DMS114 treated with DMSO at 0.1 percent for 48 hours (cell line): ENCODE results near the gene TMEM88.
A peak's percentile ranks its signal among the peaks of the same experiment; 100 is the strongest.

Source experiments
- DNase-seq: peaks from one replicate; lab custom pipeline; 2025; ENCODE audit not compliant: unreplicated experiment; lab: John Stamatoyannopoulos, UW

The TMEM88 gene

DNA sequence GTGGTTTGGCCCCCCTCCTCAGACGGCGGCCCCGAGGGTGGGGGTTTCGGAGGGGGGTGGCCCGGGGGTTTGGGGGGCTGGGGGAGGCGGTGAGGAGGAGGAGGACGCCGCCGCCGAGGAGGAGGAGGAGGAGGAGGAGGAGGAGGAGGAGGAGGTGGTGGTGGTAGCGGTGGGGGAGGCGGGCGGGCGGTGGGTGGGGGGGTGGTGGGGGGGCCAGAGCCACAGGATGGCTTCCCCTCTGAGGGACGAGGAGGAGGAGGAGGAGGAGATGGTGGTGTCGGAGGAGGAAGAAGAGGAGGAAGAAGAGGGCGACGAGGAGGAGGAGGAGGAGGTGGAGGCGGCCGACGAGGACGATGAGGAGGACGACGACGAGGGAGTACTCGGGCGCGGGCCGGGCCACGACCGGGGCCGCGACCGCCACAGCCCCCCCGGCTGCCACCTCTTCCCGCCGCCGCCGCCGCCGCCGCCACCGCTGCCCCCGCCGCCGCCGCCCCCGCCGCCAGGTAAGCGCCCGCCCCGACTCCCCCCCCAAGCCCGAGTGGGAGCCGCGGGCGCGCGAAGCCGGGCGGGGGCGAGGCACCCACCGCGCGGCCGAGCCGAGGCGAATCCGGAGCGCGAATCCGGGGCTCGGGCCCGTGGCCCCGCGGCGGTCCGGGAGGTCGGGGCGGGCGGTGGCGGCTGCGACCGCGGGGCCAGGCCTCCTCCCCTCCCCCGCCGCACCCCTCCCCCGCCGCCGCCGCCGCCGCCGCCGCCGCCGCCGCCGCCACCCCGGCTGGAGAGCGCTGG, 29.9 kb downstream of the TMEM88 start:
- DNase-seq: no peak

DNA sequence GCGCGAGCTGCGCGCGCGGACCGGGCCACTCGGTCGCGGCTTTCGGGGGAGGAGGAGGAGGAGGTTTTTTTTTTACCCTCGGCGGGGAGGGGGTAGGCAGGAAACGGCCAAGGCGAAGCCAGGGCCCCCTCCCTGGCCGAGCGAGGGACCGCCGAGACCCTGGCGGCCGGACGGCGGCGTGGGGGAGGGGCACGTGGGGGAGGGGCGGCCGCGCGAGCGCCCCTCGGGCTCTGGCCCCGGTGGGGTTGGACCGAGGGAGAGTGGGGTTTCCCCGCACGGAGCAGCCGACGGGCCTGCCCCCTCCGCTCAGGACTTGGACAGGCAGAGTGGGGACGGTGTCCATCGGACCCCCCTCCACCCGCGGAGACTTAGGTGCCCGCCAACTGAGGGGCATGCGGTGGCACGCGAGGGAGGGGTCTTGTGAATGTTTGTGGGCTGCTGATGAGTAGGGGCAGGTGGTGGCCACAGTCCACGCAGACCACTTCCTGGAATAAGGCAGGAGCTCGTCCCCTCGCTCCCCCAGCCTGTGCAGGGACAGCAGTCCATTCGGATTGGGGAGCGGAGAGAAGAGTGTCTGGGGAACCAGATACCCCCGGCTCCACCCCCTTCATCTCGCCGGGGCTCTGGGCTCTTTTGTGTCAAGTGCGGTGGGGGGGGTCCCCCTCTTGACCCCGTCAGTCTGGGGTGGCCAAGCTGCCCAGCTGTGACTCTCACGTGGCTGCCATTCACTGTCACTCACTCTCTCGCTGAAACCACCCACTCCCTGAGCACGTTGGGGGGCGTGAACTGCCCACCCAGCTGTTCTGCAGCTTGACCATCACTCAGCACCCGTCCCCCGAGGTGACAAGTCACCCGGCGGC, 30.7 kb downstream of the TMEM88 start:
- no peak for DNase-seq

DNA sequence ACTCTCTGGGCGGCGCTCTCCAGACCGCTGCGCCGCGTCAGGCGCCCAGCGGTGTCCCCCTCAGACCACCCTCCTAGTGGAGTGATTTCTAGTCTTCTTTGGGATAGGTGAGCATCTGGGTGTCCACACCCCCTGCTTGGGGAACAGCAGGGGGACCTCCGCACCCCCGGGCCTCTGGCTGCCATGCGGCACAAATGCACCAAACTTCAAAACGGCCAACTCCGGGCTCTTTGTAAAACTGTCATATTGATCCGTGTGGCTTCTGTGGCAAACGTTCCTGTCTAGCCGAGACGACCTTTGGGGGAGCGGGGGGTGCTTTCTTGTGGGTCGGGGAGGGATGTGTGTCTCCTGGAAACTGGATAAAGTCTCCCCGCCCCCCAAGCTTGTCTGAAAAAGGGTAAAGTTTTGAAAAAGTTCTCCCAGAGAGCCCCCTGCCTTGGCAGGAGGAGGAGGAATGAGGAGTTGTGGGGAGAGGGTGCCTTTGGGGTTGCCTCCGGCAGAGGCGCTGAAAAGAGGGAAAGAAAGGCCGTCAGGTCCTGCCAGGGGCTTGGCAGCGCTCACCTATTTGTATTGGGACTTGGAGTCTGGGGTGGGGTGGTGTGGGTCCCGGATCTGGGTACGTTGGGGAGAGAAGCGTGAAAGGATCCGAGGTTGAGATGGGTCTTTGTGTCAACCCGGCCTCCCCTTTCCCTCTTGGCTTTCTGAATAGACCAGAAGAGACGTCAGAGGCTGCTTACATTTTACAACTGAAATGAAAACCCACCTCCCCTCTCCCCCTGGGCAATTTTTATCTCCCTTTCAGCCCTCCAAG, 31.6 kb downstream of the TMEM88 start:
- DNase-seq: no peak

DNA sequence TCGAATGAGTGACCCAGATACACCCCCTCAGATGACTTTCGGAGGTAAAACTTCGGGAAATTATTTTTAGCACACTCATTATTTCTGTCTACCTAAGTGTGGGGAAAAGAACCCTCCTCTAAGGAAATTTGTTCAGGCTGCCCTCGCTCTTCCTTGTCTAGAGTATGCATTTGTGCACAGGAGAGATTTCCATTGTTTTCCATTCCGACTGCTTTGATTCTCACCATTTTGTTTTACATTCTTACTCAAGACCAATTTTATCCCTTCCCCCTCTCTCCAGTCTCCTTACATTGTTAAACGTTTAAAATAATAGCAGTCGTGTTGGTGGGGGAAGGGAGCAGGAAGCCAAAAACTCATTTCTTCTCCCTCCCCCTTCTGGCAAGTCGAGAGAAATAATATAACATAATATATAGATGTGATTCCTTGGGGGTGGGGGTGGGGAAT, 32.2 kb downstream of the TMEM88 start:
- peak; percentile 80 for DNase-seq

DNA sequence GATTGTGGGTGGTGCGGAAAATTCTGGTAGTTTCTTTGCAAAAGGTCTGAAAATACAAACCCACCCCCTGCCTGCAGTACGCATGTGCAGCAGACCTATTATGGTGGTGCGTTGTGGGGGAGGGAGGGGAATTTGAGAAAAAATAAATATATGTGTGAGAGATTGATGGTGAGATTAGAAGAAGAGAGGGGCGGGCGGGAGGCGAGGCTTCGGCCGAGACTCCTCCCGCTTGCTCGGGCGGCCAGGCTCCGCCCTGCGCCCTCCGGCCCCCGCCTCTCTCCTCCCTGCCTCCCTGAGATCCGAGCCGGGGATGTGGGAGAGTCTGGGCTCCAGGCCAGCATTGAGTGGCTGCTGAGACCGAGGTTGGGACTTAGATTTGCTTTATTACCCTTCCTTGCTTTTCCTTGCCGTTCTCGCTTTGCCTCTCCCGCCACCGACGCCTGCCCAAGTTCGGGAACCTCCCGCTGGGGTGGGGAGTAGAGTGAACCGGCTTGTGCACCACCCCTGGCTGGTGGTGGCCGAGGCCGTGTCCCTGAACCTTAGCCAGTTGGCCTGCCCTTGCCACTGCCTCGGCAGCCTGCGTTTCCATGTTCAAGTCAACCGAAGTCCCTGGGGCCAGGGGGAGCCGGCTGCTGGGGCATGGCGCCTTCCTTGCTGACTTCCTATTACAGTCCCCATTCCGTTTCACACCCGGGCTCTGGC, 32.8 kb downstream of the TMEM88 start:
- DNase-seq: peak; percentile 91

DNA sequence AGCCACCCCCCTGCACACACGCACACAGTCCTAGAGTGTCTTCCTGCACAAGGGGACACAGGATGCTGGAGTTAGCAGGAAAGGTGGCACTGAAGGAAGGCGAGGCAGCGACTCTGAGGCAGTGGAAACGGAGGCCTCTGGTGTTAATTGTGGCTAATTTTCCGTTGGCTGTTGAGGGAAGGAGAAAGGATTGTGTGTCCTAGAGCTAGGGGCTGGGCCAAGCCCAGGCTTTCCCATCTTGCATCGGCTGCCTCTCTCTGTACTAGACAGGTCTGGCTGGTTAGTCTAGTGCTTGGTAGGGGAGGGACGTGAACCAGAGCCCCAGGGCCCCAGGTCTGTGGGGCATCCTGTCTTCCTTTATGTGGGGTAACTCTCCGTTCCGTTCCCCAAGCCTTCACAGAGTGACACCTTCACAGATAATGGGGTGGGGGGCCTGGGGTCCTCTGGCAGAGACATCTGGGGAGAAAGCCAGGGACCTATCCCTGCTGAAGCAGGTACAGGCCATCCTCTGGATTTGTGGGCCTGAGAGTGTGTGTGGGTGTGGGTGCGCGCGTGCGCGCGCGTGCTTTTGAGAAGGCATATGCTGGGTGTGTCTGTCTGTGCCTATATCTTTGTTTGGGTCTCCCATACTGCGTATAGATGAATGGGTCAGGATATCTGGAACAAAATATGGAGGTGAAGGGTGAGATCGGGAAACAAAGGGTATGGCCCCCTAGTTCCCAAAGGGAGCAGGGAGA, 33.5 kb downstream of the TMEM88 start, which contains the start of gene CHD3:
CHD3 (plus strand) TSS at position 606 of the 737 bp plus-strand sequence. CDS start 212 bp downstream, outside the sequence.
- DNase-seq: no peak

DNA sequence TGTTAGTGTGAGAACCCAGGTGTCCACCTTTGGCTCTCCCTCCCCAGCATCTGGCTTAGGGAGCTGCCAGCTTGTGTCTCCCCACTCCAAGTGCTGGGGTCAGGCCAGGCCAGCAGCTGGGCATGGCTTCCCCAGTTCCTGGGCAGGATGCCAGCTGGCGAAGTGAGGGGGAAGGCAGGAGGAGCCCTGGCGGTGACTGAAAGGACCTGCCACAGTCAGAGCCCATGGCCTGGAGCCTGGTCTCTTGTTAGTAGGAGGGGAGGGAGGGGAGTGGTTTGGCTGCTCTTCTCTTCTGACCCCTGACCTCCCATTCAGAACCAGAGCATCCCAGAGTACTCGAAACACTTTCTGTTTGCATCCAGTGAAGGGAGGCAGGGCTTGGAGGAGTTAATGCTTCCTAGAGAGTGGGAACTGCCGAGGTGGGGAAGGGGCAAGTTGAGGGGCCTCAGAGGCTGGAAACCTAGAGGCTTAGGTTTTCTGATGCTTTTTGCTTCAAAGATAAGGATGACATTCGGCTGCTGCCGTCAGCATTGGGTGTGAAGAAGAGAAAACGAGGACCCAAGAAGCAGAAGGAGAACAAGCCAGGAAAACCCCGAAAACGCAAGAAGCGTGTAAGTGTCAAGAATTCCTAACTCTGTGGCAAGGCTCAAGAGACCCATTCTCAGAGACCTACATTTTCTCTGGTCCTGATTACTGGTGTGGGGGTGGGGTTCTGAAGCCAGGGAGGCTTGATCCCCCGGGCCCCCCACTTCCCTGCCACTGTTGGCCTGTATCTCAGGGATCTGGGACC, 34.5 kb downstream of the TMEM88 start:
- no peak for DNase-seq

DNA sequence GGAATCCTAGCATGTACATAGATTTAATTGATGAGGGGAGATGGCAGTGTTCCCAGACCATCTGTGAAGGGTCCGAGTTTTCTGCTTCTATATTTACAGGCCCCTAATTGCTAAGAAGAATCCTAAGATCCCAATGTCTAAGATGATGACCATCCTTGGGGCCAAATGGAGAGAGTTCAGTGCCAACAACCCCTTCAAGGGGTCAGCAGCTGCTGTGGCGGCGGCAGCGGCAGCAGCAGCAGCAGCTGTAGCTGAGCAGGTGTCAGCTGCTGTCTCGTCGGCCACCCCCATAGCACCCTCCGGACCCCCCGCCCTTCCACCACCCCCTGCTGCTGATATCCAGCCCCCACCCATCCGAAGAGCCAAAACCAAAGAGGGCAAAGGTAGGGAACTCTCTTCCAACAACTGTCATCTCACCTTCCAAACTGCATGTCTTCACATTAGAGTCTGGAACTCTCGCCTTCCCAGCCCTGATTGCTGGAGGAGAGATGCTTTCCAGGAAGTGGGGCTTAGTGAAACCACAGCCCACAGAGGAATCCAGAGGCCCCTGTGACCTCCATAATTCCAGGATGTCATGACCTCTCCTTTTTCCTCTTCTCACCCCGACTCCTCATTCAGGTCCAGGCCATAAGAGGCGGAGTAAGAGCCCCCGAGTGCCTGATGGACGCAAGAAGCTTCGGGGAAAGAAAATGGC, 38.5 kb downstream of the TMEM88 start:
- no peak for DNase-seq

DNA sequence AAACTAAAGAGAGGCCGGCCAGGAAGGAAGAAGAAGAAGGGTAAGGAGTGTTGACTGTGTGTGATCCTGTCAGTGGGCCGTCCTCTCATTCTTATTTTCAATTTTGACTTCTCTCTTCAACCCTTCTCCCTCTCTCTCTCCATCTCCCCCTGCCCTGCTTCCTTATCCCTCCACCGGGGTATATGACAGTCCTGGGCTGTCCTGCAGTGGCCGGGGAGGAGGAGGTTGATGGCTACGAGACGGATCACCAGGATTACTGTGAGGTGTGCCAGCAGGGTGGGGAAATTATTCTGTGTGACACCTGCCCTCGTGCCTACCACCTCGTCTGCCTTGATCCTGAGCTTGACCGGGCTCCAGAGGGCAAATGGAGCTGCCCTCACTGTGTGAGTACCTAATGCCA, 39.4 kb downstream of the TMEM88 start:
- no peak for DNase-seq

DNA sequence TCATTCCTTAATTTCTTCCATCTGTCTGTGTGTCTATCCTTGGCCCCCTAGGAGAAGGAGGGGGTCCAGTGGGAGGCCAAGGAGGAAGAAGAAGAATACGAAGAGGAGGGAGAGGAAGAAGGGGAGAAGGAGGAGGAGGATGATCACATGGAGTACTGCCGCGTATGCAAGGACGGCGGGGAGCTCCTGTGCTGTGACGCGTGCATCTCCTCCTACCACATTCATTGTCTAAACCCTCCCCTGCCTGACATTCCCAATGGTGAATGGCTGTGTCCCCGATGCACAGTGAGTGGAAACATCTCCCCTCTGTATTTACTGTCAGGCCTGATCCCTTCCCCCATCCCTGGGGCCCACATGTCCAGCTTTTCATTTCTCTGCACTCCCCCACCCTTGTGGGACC, 40.0 kb downstream of the TMEM88 start:
- no peak for DNase-seq

DNA sequence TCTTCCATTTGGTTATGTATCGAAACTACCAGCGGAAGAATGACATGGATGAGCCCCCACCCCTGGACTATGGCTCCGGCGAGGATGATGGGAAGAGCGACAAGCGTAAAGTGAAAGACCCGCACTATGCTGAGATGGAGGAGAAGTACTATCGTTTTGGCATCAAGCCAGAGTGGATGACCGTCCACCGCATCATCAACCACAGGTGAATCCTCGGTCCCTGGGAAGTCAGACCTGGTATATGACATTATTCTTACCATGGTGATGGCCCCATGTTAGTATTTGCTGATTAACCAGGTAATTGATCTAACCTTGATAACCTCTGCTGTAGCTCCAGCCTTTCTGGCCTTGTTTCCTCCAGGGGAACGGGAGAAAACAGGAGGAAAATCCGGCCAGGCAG, 42.2 kb downstream of the TMEM88 start:
- no peak for DNase-seq

DNA sequence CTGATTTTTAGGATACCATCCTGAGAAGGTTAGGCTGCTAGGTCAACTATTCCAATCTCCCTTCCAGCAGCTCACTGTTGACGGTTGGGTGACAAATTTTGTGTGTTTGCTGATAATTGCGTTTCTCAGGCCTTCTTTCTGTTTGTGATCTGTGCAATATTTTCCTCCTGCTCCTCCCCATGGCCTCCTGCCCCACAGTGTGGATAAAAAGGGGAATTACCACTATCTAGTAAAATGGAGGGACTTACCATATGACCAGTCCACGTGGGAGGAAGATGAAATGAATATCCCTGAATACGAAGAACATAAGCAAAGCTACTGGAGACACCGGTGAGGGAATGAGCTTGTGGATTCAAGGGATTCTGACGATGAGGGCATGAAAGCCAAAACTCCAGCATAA, 42.9 kb downstream of the TMEM88 start:
- DNase-seq: no peak

DNA sequence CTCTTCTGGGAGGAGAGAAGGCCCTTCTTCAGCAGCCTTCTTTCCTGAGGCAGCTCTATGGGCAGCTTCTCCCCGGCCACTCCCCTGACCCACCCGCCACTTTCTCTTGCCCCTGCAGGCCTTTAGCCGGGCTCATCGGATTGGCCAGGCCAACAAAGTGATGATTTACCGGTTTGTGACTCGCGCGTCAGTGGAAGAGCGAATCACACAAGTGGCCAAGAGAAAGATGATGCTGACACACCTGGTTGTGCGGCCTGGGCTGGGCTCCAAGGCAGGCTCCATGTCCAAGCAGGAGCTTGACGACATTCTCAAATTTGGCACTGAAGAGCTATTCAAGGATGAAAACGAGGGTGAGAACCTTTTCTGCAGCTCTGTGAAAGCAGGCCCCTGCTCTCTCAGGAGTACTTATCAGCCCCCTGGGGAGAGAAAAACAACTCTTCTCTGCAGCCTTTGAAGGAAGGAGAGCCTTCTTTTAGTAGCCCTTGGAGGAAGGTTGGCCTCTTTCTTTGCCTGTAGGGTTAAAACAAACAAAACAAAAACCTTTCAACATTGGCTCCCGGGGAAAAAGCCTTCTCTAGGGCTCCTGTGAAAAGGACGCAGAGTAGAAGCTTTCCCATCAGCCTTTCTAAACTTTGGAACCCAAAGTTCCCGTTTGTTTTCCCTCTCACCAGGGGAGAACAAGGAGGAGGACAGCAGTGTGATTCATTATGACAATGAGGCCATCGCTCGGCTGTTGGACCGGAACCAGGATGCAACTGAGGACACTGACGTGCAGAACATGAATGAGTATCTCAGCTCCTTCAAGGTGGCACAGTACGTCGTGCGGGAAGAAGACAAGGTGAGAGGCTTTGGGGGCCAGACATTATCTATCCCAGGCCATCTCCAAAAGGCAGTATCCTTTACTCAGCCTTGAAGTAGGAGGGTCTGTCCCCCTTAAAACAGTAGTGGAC, 48.6 kb downstream of the TMEM88 start:
- no peak for DNase-seq
